ENCODE data around the gene RBFOX1. TPM values are rescaled to one million over a fixed set of nuclear protein-coding genes. Genes with fewer than 3 reads are reported as not detected.

The RBFOX1 gene
- total and polyA plus RNA-seq, 4 donors: 0.25 TPM; not detected in 3

- 0 to 10% methylated on average over 1 of the region's 1 CpG for WGBS, 2 donors
- intact Hi-C loops (cut with DNase I): no loop called here
- ATAC-seq (ENCODE audit: low FRiP score) (no peak), DNase-seq (no peak)
- H3K4me1 ChIP-seq (ENCODE audit: control insufficient read depth in 1 of 2, insufficient read depth in 2 of 2, low read length in 2 of 2): no peaks in the 10 kb centered on the region
- H3K36me3 ChIP-seq (ENCODE audit: control insufficient read depth in 1 of 2, insufficient read depth in 2 of 2, low read length in 1 of 2): no peaks in the 10 kb centered on the region
- no peak overlapping the region for H3K27ac ChIP-seq (ENCODE audit: low read depth in 1 of 2, low read length in 2 of 2)
- H3K4me3 ChIP-seq (ENCODE audit: low read length in 2 of 2): no peak overlapping the region
- H3K27me3 ChIP-seq (ENCODE audit: control insufficient read depth in 1 of 2, insufficient read depth in 2 of 2, low read length in 1 of 2): no peaks in the 10 kb centered on the region
- H3K9me3 ChIP-seq (ENCODE audit: control insufficient read depth, low read length): no peaks in the 10 kb centered on the region
These were observed 138.6 kb downstream of the RBFOX1 start for GRCh38 chr16:7471268-7471667.

GRCh38 chr16:7482032-7482431 is 149.4 kb downstream of the RBFOX1 start:
- ATAC-seq (ENCODE audit: low FRiP score): no peak
- intact Hi-C loops (cut with DNase I): no loop called here
- Histone ChIP-seq H3K27ac (ENCODE audit: low read depth in 1 of 2, low read length in 2 of 2) (no peak overlapping the region), H3K36me3 (ENCODE audit: control insufficient read depth in 1 of 2, insufficient read depth in 2 of 2, low read length in 1 of 2) (no peaks in the 10 kb centered on the region), H3K27me3 (ENCODE audit: control insufficient read depth in 1 of 2, insufficient read depth in 2 of 2, low read length in 1 of 2) (no peaks in the 10 kb centered on the region), H3K4me1 (ENCODE audit: control insufficient read depth in 1 of 2, insufficient read depth in 2 of 2, low read length in 2 of 2) (no peaks in the 10 kb centered on the region), H3K4me3 (ENCODE audit: low read length in 2 of 2) (no peak overlapping the region), H3K9me3 (ENCODE audit: control insufficient read depth, low read length) (no peaks in the 10 kb centered on the region)
- DNase-seq: no peak
- WGBS, 2 donors: 83 to 87% methylated on average over 10 of the region's 10 CpGs

GRCh38 chr16:7482596-7483290 is 150.1 kb downstream of the RBFOX1 start:
- no peaks in the 10 kb centered on the region for H3K4me1 ChIP-seq (ENCODE audit: control insufficient read depth in 1 of 2, insufficient read depth in 2 of 2, low read length in 2 of 2)
- no peaks in the 10 kb centered on the region for H3K27me3 ChIP-seq (ENCODE audit: control insufficient read depth in 1 of 2, insufficient read depth in 2 of 2, low read length in 1 of 2)
- no peak overlapping the region for H3K27ac ChIP-seq (ENCODE audit: low read depth in 1 of 2, low read length in 2 of 2)
- no peak for DNase-seq
- no peaks in the 10 kb centered on the region for H3K36me3 ChIP-seq (ENCODE audit: control insufficient read depth in 1 of 2, insufficient read depth in 2 of 2, low read length in 1 of 2)
- no peak overlapping the region for H3K4me3 ChIP-seq (ENCODE audit: low read length in 2 of 2)
- intact Hi-C loops (cut with DNase I): no loop called here
- H3K9me3 ChIP-seq (ENCODE audit: control insufficient read depth, low read length): no peaks in the 10 kb centered on the region
- ATAC-seq (ENCODE audit: low FRiP score): no peak
- WGBS, 2 donors: 67 to 71% methylated on average over 10 of the region's 10 CpGs

GRCh38 chr16:7487574-7488323 is 155.1 kb downstream of the RBFOX1 start:
- 70 to 75% methylated on average over 12 of the region's 12 CpGs for WGBS, 2 donors
- no peaks in the 10 kb centered on the region for H3K9me3 ChIP-seq (ENCODE audit: control insufficient read depth, low read length)
- no peaks in the 10 kb centered on the region for H3K4me1 ChIP-seq (ENCODE audit: control insufficient read depth in 1 of 2, insufficient read depth in 2 of 2, low read length in 2 of 2)
- no peak for DNase-seq
- no peaks in the 10 kb centered on the region for H3K36me3 ChIP-seq (ENCODE audit: control insufficient read depth in 1 of 2, insufficient read depth in 2 of 2, low read length in 1 of 2)
- intact Hi-C loops (cut with DNase I): no loop called here
- no peak overlapping the region for H3K27ac ChIP-seq (ENCODE audit: low read depth in 1 of 2, low read length in 2 of 2)
- ATAC-seq (ENCODE audit: low FRiP score): no peak
- H3K4me3 ChIP-seq (ENCODE audit: low read length in 2 of 2): no peak overlapping the region
- H3K27me3 ChIP-seq (ENCODE audit: control insufficient read depth in 1 of 2, insufficient read depth in 2 of 2, low read length in 1 of 2): no peaks in the 10 kb centered on the region

- H3K4me3 ChIP-seq (ENCODE audit: low read length in 2 of 2): no peak overlapping the region
- 22 to 39% methylated on average over 1 of the region's 1 CpG for WGBS, 2 donors
These were observed 159.5 kb downstream of the RBFOX1 start for GRCh38 chr16:7492122-7492521.

GRCh38 chr16:7493133-7493532 is 160.5 kb downstream of the RBFOX1 start:
- intact Hi-C loops (cut with DNase I): no loop called here
- no peaks in the 10 kb centered on the region for H3K36me3 ChIP-seq (ENCODE audit: control insufficient read depth in 1 of 2, insufficient read depth in 2 of 2, low read length in 1 of 2)
- H3K4me1 ChIP-seq (ENCODE audit: control insufficient read depth in 1 of 2, insufficient read depth in 2 of 2, low read length in 2 of 2): no peaks in the 10 kb centered on the region
- DNase-seq: no peak
- H3K27ac ChIP-seq (ENCODE audit: low read depth in 1 of 2, low read length in 2 of 2): no peak overlapping the region
- H3K9me3 ChIP-seq (ENCODE audit: control insufficient read depth, low read length): no peaks in the 10 kb centered on the region
- 70 to 86% methylated on average over 6 of the region's 6 CpGs for WGBS, 2 donors
- H3K4me3 ChIP-seq (ENCODE audit: low read length in 2 of 2): no peak overlapping the region
- H3K27me3 ChIP-seq (ENCODE audit: control insufficient read depth in 1 of 2, insufficient read depth in 2 of 2, low read length in 1 of 2): peaks cover 0 to 2% of the 10 kb centered on the region in 2 donors
- ATAC-seq (ENCODE audit: low FRiP score): no peak

More at GRCh38 chr16:7492122-7492521, 159.5 kb downstream of the RBFOX1 start:
- ATAC-seq (ENCODE audit: low FRiP score) (no peak), DNase-seq (no peak)
- Histone ChIP-seq H3K27me3 (ENCODE audit: control insufficient read depth in 1 of 2, insufficient read depth in 2 of 2, low read length in 1 of 2) (peaks cover 0 to 2% of the 10 kb centered on the region in 2 donors), H3K9me3 (ENCODE audit: control insufficient read depth, low read length) (no peaks in the 10 kb centered on the region), H3K36me3 (ENCODE audit: control insufficient read depth in 1 of 2, insufficient read depth in 2 of 2, low read length in 1 of 2) (no peaks in the 10 kb centered on the region), H3K27ac (ENCODE audit: low read depth in 1 of 2, low read length in 2 of 2) (no peak overlapping the region), H3K4me1 (ENCODE audit: control insufficient read depth in 1 of 2, insufficient read depth in 2 of 2, low read length in 2 of 2) (no peaks in the 10 kb centered on the region)
- intact Hi-C loops (cut with DNase I): no loop called here

GRCh38 chr16:7497691-7498090 is 165.0 kb downstream of the RBFOX1 start:
- intact Hi-C loops (cut with DNase I): no loop called here
- Histone ChIP-seq H3K27me3 (ENCODE audit: control insufficient read depth in 1 of 2, insufficient read depth in 2 of 2, low read length in 1 of 2) (peaks cover 0 to 2% of the 10 kb centered on the region in 2 donors), H3K27ac (ENCODE audit: low read depth in 1 of 2, low read length in 2 of 2) (no peak overlapping the region), H3K36me3 (ENCODE audit: control insufficient read depth in 1 of 2, insufficient read depth in 2 of 2, low read length in 1 of 2) (no peaks in the 10 kb centered on the region), H3K4me3 (ENCODE audit: low read length in 2 of 2) (no peak overlapping the region), H3K4me1 (ENCODE audit: control insufficient read depth in 1 of 2, insufficient read depth in 2 of 2, low read length in 2 of 2) (no peaks in the 10 kb centered on the region), H3K9me3 (ENCODE audit: control insufficient read depth, low read length) (no peaks in the 10 kb centered on the region)
- DNase-seq: no peak
- 71 to 73% methylated on average over 4 of the region's 4 CpGs for WGBS, 2 donors
- no peak for ATAC-seq (ENCODE audit: low FRiP score)

- H3K36me3 ChIP-seq (ENCODE audit: control insufficient read depth in 1 of 2, insufficient read depth in 2 of 2, low read length in 1 of 2): no peaks in the 10 kb centered on the region
- no peak for ATAC-seq (ENCODE audit: low FRiP score)
- intact Hi-C loops (cut with DNase I): no loop called here
These were observed 169.2 kb downstream of the RBFOX1 start for GRCh38 chr16:7501868-7502267.

More at GRCh38 chr16:7501868-7502267, 169.2 kb downstream of the RBFOX1 start:
- DNase-seq: no peak
- no peaks in the 10 kb centered on the region for H3K9me3 ChIP-seq (ENCODE audit: control insufficient read depth, low read length)
- H3K27ac ChIP-seq (ENCODE audit: low read depth in 1 of 2, low read length in 2 of 2): no peak overlapping the region
- H3K4me1 ChIP-seq (ENCODE audit: control insufficient read depth in 1 of 2, insufficient read depth in 2 of 2, low read length in 2 of 2): no peaks in the 10 kb centered on the region
- WGBS, 2 donors: 80 to 86% methylated on average over 5 of the region's 5 CpGs
- H3K27me3 ChIP-seq (ENCODE audit: control insufficient read depth in 1 of 2, insufficient read depth in 2 of 2, low read length in 1 of 2): no peaks in the 10 kb centered on the region
- no peak overlapping the region for H3K4me3 ChIP-seq (ENCODE audit: low read length in 2 of 2)

Data from aorta (tissue), 5 donors.